Keratinocyte (primary cell): ENCODE measurements around the gene TUBA3D.

Source experiments
- EZH2 ChIP-seq: IDR thresholded peaks from one replicate; pipeline ENCODE4 v1.6.1; 2012; ENCODE audit warnings: inconsistent platforms, mild to moderate bottlenecking, low read length, moderate library complexity
- TF ChIP-seq, protein P1 (sequence below), 3 experiments: IDR thresholded peaks in 1 of 3; conservative IDR thresholded peaks in 1 of 3; optimal IDR thresholded peaks in 1 of 3; 2 replicates in 2 of 3; 3 replicates in 1 of 3; pipeline versions ENCODE3 to v1.5.1; 2011; ENCODE audit warnings: low read length in 3 of 3, mild to moderate bottlenecking in 3 of 3, moderate library complexity in 2 of 3, control low read depth in 1 of 3, inconsistent platforms in 1 of 3; ENCODE audit not compliant: insufficient read depth in 2 of 3; ENCODE audit errors: extremely low read depth in 1 of 3

DNA sequence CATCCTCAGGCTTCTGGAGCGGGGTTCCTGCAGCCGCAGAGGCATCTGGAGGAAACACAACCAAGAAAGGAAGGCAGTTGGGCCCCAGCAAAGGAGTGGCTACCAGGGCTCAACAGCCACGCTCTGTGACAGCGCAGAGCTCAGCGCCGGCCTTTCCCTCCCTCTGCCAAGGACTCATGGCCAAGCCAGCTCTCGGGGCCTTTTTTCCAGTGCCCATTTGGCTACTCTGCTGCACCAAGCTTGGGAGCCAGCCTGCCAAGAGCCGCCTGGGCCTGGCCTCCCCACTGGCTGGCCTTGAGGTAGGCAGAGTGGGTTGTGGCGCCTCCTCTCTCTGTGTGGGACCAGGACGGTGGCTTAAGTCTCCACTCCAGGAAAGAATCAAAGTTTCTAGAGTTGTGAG, 44.6 kb downstream of the TUBA3D start:
- no peak for TF ChIP-seq EZH2
- TF ChIP-seq, protein P1, sequence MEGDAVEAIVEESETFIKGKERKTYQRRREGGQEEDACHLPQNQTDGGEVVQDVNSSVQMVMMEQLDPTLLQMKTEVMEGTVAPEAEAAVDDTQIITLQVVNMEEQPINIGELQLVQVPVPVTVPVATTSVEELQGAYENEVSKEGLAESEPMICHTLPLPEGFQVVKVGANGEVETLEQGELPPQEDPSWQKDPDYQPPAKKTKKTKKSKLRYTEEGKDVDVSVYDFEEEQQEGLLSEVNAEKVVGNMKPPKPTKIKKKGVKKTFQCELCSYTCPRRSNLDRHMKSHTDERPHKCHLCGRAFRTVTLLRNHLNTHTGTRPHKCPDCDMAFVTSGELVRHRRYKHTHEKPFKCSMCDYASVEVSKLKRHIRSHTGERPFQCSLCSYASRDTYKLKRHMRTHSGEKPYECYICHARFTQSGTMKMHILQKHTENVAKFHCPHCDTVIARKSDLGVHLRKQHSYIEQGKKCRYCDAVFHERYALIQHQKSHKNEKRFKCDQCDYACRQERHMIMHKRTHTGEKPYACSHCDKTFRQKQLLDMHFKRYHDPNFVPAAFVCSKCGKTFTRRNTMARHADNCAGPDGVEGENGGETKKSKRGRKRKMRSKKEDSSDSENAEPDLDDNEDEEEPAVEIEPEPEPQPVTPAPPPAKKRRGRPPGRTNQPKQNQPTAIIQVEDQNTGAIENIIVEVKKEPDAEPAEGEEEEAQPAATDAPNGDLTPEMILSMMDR (optimal IDR thresholded peaks at IDR 0.05 in 1 of 3, IDR thresholded peaks at IDR 0.05 in 1 of 3, conservative IDR thresholded peaks at IDR 0.05 in 1 of 3; ENCODE audit: extremely low read depth in 1 of 3, insufficient read depth in 2 of 3, low read length in 3 of 3) = no peak
